ACC112 (cell line): ENCODE data around the gene FBXL17.
A peak's percentile ranks its signal among the peaks of the same experiment; 100 is the strongest.

ENCODE experiments used
- H2AFZ ChIP-seq: fragments of 200-600 bp; sonication (generic); one replicate; pipeline ENCODE4 v1.6.0; 2017; ENCODE audit warnings: antibody characterized with exemption, low read length; ENCODE audit not compliant: unreplicated experiment
- H3K27ac ChIP-seq: fragments of 200-600 bp; sonication (generic); 2 replicates; pipeline ENCODE4 v1.5.1; 2014; ENCODE audit warnings: low read depth, mild to moderate bottlenecking, antibody characterized with exemption, low read length, moderate library complexity
- H3K27me3 ChIP-seq: fragments of 200-600 bp; sonication (generic); 2 replicates; pipeline ENCODE4 v1.6.1; 2014; ENCODE audit warnings: mild to moderate bottlenecking, antibody characterized with exemption, low read length, moderate library complexity, mixed read lengths; ENCODE audit not compliant: insufficient read depth
- H3K36me3 ChIP-seq: fragments of 200-600 bp; sonication (generic); 2 replicates; pipeline ENCODE4 v1.6.1; 2016; ENCODE audit warnings: mild to moderate bottlenecking, antibody characterized with exemption, low read length, moderate library complexity, mixed read lengths; ENCODE audit not compliant: insufficient read depth
- H3K4me1 ChIP-seq: fragments of 200-600 bp; sonication (generic); one replicate; pipeline ENCODE4 v1.6.1; 2016; ENCODE audit warnings: low read length, mixed read lengths; ENCODE audit not compliant: insufficient read depth, unreplicated experiment, control insufficient read depth
- H3K4me3 ChIP-seq: fragments of 200-600 bp; sonication (generic); 2 replicates; pipeline ENCODE4 v1.5.1; 2014; ENCODE audit warnings: mild to moderate bottlenecking, low read depth, low read length
- H3K79me2 ChIP-seq: fragments of 200-600 bp; sonication (generic); one replicate; pipeline ENCODE4 v1.6.0; 2016; ENCODE audit warnings: low read length; ENCODE audit not compliant: control insufficient read depth, unreplicated experiment, insufficient read depth

FBXL17 gene

DNA sequence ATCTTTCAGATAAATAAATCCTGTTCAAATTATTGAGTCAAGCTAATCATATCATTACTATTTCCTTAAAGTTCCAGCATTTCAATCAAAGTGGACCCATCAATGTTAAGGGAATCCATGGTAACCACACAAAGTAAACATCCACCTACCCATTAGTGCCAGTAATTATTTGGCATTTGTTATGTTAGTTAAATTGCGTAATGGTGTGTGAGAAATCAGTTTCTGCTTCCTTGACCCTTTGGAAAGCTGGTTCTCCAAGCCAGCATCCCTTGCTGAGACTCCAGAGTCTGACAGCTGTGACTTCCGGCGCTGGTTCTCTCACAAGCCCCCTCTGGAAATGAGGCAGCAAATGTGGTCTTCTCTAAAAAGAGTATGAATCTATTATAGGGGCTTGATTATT lies 402.6 kb downstream of the FBXL17 start:
- Histone ChIP-seq H3K36me3 (no peaks in the 10 kb centered on the region), H3K27ac (peak overlapping the region; percentile 17; the same call in 1 of the 2 replicates), H3K27me3 (no peaks in the 10 kb centered on the region), H3K79me2 (no peaks in the 10 kb centered on the region), H3K4me1 (peaks cover 7% of the 10 kb centered on the region), H3K4me3 (no peak overlapping the region), H2AFZ (no peak overlapping the region)

DNA sequence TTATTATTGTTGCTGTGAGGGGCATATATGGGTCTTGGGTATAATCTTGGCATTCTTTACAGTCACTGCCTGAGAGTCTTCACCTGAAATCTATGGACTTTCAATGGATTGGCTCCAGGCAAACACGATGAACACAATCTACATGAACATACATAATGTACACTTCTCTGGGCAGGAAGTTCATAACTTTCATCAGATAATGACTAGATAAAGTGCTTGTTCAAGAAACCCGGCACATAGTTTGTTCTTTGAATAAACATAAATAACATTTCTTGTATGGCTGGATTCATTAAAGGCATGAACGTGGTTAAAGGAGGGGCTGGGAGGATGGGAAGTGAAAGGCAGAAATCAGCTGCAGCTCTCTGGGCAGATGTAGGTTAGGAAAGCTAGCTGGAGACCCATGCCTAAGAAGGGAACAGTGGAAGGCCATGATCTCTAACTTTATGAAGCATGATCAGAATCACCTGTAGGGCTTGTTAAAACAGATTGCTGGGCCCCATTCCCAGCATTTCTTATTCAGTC lies 404.3 kb downstream of the FBXL17 start:
- no peak overlapping the region for H3K4me3 ChIP-seq
- peaks cover 7% of the 10 kb centered on the region for H3K4me1 ChIP-seq
- no peaks in the 10 kb centered on the region for H3K27me3 ChIP-seq
- H3K27ac ChIP-seq, result no peak overlapping the region
- H3K79me2 ChIP-seq, result no peaks in the 10 kb centered on the region
- no peak overlapping the region for H2AFZ ChIP-seq
- H3K36me3 ChIP-seq, result no peaks in the 10 kb centered on the region

DNA sequence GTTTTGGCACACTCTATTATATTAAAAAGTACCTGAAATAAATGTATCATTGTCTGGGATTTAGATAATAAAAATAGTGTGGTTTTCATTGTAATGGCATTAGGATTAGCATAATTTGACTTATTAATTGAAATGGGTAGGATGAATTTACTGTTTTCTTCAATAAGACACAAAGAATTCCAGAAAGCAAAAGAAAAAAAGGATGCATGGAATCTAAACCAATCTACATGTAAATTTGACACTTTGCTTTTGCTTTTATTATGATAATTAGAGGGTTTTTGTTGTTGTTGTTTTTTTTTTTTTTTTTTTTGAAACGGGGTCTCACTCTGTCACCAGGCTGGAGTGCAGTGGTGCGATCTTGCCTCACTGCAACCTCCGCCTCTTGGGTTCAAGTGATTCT lies 406.3 kb downstream of the FBXL17 start:
- no peaks in the 10 kb centered on the region for H3K36me3 ChIP-seq
- no peak overlapping the region for H3K4me3 ChIP-seq
- no peaks in the 10 kb centered on the region for H3K27me3 ChIP-seq
- H2AFZ ChIP-seq, result no peak overlapping the region
- peaks cover 7% of the 10 kb centered on the region for H3K4me1 ChIP-seq
- H3K79me2 ChIP-seq, result no peaks in the 10 kb centered on the region
- no peak overlapping the region for H3K27ac ChIP-seq

DNA sequence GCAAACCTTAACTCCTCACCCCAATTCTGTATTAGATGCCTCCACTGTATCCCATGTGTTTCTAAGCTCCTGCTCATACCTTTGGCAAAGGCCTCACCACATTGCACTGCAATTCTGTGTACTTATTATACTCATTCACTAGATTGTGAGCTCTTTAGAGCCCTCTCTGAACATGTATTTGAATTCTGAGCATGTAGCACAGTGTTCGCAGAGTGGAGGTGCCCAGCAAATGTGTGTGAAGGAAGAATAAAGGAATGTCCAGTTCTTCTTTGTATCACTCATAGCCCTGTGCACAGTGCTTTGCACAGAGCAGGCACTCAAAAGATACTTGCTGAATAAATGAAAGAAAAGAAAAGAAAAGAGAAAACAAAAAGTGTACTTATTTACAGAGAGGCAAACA lies 410.1 kb downstream of the FBXL17 start:
- Histone ChIP-seq H3K4me3 (no peak overlapping the region), H3K79me2 (no peaks in the 10 kb centered on the region), H3K27ac (no peak overlapping the region), H3K4me1 (peaks cover 23% of the 10 kb centered on the region), H3K36me3 (no peaks in the 10 kb centered on the region), H3K27me3 (no peaks in the 10 kb centered on the region), H2AFZ (no peak overlapping the region)

DNA sequence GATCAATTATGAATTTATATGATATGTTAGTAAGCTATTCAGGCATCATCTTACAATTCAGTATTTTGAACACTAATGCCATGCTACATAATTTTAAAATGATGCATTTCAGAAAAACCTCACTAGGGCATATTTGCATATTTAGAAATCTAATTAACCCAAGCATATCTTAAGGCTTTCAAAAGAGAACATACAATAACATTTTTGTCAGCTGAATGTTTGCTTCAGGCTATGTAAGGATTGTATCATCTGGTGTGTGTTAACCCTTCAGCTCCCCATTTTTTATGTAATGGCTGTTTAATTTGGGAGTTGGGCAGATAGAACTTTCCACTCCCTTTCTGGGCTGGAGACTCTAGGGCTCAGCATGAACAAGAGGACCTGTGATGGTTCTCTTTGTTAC lies 412.1 kb downstream of the FBXL17 start:
- Histone ChIP-seq H3K4me3 (no peak overlapping the region), H2AFZ (no peak overlapping the region), H3K4me1 (peaks cover 23% of the 10 kb centered on the region), H3K27ac (peak overlapping the region; percentile 81), H3K79me2 (no peaks in the 10 kb centered on the region), H3K36me3 (no peaks in the 10 kb centered on the region), H3K27me3 (no peaks in the 10 kb centered on the region)

DNA sequence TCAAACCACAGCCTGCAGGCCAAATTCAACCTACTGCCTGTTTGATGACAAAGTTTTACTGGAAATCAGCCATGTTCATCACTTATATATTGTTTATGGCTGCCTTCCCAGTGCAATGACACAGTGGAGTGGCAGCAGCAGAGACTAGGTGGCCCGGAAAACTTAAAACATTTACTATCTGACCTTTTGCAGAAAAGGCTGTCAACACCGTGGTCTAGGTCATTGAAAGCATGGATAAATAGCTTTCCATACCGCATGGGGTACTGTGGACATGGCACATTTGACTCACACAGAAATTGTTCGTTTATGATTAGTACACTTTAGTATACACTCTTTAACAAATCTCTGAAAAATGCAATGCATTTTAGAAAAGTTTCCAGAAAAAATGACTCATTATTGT lies 412.9 kb downstream of the FBXL17 start:
- Histone ChIP-seq H3K4me1 (peaks cover 24% of the 10 kb centered on the region), H2AFZ (no peak overlapping the region), H3K27me3 (no peaks in the 10 kb centered on the region), H3K36me3 (no peaks in the 10 kb centered on the region), H3K4me3 (peak overlapping the region; percentile 22; the same call in 1 of the 2 replicates), H3K79me2 (no peaks in the 10 kb centered on the region), H3K27ac (peak overlapping the region; percentile 81)

DNA sequence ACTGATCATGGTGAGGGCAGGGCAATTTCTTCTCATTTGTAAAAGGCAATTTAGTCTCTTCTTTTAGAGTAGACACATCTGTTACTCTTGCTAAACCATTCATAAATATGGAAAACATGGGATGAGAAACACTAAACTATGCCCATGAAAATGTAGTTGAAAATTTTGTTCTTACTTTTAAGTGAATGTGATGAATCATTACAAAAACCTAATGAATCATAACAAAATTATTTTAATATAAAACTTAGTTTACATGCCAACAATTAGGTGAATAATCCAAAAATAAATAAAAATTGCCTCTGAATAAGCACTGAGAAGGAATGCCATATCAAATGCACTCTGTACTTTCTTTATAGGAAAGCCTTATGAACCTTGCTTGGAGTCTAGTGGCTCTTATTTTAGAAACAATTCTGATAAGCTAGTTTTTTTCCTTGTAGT lies 413.5 kb downstream of the FBXL17 start:
- Histone ChIP-seq H3K4me1 (peaks cover 27% of the 10 kb centered on the region), H3K4me3 (no peak overlapping the region)

DNA sequence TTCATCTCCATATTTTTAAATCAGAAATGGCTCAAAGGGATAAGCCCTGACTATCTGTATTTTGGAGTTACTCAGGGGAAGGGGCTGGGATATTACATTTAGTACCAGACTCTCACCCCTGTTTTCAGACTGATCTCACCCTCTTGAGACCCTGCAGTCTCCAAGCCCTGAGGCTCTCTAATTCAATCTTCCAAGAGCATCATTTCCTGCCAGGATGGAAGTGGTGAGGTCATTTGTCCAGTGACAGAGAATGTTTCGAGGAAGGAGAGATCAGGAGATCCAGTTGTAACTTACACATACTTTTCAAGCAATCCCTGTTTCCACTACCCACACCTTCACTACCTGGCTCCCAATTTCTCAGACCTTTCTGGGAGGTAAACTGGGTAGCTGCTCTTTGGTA lies 415.7 kb downstream of the FBXL17 start:
- Histone ChIP-seq H3K27ac (no peak overlapping the region), H3K36me3 (no peaks in the 10 kb centered on the region), H3K79me2 (no peaks in the 10 kb centered on the region), H3K27me3 (no peaks in the 10 kb centered on the region), H2AFZ (no peak overlapping the region), H3K4me3 (no peak overlapping the region), H3K4me1 (peaks cover 27% of the 10 kb centered on the region)

More for the DNA sequence above, 413.5 kb downstream of the FBXL17 start:
- Histone ChIP-seq H3K27ac (peak overlapping the region; percentile 81), H3K27me3 (no peaks in the 10 kb centered on the region), H3K36me3 (no peaks in the 10 kb centered on the region), H3K79me2 (no peaks in the 10 kb centered on the region), H2AFZ (no peak overlapping the region)

DNA sequence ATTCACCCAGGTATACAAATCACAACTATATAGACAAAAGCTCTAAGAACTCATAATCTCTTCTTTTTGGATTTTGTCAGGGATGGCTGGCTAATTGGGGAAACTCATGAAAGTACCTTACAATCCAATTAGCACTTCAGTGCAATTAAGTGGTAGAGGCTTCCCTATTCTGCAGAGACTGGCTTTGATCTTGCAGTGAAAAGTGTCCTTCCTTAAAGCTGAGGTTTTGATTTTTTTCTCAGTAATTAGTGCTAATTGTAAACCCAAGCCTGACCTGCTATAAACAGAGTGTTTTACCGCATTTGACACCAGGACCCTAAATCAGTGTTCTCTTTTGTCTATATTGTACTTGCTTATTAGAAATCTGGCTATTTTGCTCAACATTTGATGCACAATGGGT lies 417.2 kb downstream of the FBXL17 start:
- Histone ChIP-seq H3K27me3 (no peaks in the 10 kb centered on the region), H3K4me1 (peaks cover 22% of the 10 kb centered on the region), H3K4me3 (no peak overlapping the region), H2AFZ (no peak overlapping the region), H3K79me2 (no peaks in the 10 kb centered on the region), H3K36me3 (no peaks in the 10 kb centered on the region), H3K27ac (no peak overlapping the region)

DNA sequence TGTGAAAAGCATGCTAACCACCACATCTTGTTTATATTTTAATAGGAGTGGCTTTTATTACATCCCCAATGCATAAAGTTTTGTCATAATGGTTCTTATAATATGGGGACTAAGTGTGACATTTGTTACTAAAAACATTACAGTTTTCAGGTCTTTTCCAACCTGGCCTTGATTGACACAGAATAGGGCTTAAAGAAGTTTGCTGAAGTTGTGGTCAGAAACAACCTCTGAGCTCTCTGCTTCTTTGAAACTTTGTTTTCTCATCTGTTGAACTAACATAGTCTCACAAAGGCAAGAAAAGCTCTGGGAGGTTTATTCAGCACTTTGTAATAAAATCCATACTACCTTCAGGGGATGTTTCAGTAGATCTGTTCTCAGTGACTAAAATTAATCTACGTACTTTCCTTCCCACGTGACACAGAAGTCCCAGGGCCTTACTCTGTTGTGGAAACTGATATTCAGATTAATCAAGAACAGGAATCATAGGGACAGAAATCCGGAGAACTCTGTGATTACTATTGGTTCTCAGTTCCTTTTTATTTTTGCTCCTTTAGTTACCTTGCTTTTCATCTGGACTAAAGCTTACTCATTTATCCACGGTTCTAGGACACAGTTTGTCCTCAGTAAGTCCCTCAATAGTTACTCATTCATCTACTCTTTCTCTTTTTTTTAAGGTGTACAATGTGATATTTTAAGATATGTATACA lies 422.2 kb downstream of the FBXL17 start:
- peaks cover 3% of the 10 kb centered on the region for H3K4me1 ChIP-seq
- no peaks in the 10 kb centered on the region for H3K27me3 ChIP-seq
- no peak overlapping the region for H2AFZ ChIP-seq
- H3K27ac ChIP-seq, result no peak overlapping the region
- H3K36me3 ChIP-seq, result no peaks in the 10 kb centered on the region
- H3K79me2 ChIP-seq, result no peaks in the 10 kb centered on the region
- H3K4me3 ChIP-seq, result no peak overlapping the region

DNA sequence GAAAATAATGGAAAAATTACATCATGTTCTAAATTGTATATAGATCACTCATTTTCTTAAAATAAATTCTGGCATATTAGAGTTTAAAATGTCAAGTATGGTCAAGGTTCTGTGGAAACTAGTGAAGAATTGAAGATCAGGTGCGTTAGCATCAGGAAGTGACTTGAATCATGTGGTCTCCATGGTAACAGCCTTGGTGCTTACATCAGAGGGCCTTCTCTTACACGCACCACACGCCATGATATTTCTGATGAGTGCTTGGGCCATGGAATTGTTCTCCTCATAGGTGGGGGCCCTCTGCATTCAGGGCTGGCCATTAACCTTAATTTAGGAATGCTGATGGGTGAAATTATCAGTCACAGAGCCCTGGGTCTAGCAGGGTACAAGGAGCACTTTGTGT lies 423.0 kb downstream of the FBXL17 start:
- H3K79me2 ChIP-seq, result no peaks in the 10 kb centered on the region
- H3K27me3 ChIP-seq, result no peaks in the 10 kb centered on the region
- no peak overlapping the region for H3K4me3 ChIP-seq
- H3K36me3 ChIP-seq, result no peaks in the 10 kb centered on the region
- H2AFZ ChIP-seq, result no peak overlapping the region
- H3K4me1 ChIP-seq, result peaks cover 1% of the 10 kb centered on the region
- H3K27ac ChIP-seq, result no peak overlapping the region
